HG02623 (cell line): Measurements from ENCODE around the gene IL12A.

Experiments used
- ATAC-seq: cut with Tn5 transposase; IDR thresholded peaks from one replicate; pipeline ENCODE4 v1.9.1; 2021; ENCODE audit warnings: moderate library complexity; ENCODE audit not compliant: unreplicated experiment

The IL12A gene

GRCh38 chr3:160023476-160023875, 34.8 kb downstream of the IL12A start:
- ATAC-seq, result no peak

GRCh38 chr3:160027541-160028195, 39.0 kb downstream of the IL12A start:
- peak; percentile 88 for ATAC-seq

GRCh38 chr3:160035757-160036156, 47.1 kb downstream of the IL12A start:
- no peak for ATAC-seq

GRCh38 chr3:160038862-160039562, 50.4 kb downstream of the IL12A start:
- ATAC-seq, result no peak

GRCh38 chr3:160040181-160040580, 51.5 kb downstream of the IL12A start:
- no peak for ATAC-seq

GRCh38 chr3:160041465-160041864, 52.8 kb downstream of the IL12A start:
- no peak for ATAC-seq

- no peak for ATAC-seq
Measured at GRCh38 chr3:160044121-160044520, 55.5 kb downstream of the IL12A start.
